Neural progenitor cell (in vitro differentiated cells): ENCODE data around the gene ACTBL2.

Source experiments
- CTCF ChIP-seq: fragments of 200-600 bp; sonication (generic); IDR thresholded peaks from 2 replicates; pipeline ENCODE4 v1.5.1; 2017; ENCODE audit warnings: antibody characterized with exemption, mild to moderate bottlenecking
- EZH2 ChIP-seq: fragments of 200-600 bp; sonication (generic); IDR thresholded peaks from 2 replicates; pipeline ENCODE4 v1.6.1; 2017; ENCODE audit warnings: antibody characterized with exemption, mild to moderate bottlenecking, moderate library complexity
- EZH2phosphoT487 ChIP-seq: fragments of 200-600 bp; sonication (generic); IDR thresholded peaks from 2 replicates; pipeline ENCODE4 v1.6.1; 2017; ENCODE audit warnings: antibody characterized with exemption

- TF ChIP-seq CTCF = no peak
- no peak for TF ChIP-seq EZH2
- no peak for TF ChIP-seq EZH2phosphoT487
Measured at GRCh38 chr5:57486027-57486602, 3.5 kb upstream of the ACTBL2 start.
